Measurements from ENCODE around the gene SCFD2. TPM values are rescaled to one million over a fixed set of nuclear protein-coding genes. Genes with fewer than 3 reads are reported as not detected.

SCFD2 gene
- polyA plus RNA-seq, 3 donors = 5.4 to 9.4 (median 6.7) TPM

GRCh38 chr4:53130896-53131561 lies 234.8 kb downstream of the SCFD2 start:
- H3K27ac Mint-ChIP-seq = no peak overlapping the region
- H3K36me3 Mint-ChIP-seq = peaks cover 4 to 6% of the 10 kb centered on the region in 2 donors
- Histone ChIP-seq H3K9ac (ENCODE audit: insufficient read depth, low read length, poor library complexity, severe bottlenecking) (no peak overlapping the region), H3K9me3 (replicated peaks in 1 of 2; ENCODE audit: control insufficient read depth in 1 of 2, insufficient read depth in 1 of 2, low read length in 2 of 2) (no peaks in the 10 kb centered on the region), H3K36me3 (replicated peaks in 1 of 2; ENCODE audit: control insufficient read depth in 1 of 2, insufficient read depth in 2 of 2, low read length in 2 of 2) (no peaks in the 10 kb centered on the region), H4K20me1 (ENCODE audit: insufficient read depth, low read length) (no peaks in the 10 kb centered on the region), H3K27me3 (ENCODE audit: control insufficient read depth in 2 of 2, insufficient read depth in 2 of 2, low read length in 2 of 2) (no peaks in the 10 kb centered on the region), H3K79me2 (ENCODE audit: insufficient read depth, low read length) (no peaks in the 10 kb centered on the region), H2AFZ (ENCODE audit: insufficient read depth, low read depth, low read length, poor library complexity, severe bottlenecking) (no peak overlapping the region), H3K4me3 (replicated peaks in 1 of 3; ENCODE audit: low read depth in 2 of 3, low read length in 3 of 3) (no peak overlapping the region), H3K4me1 (ENCODE audit: control insufficient read depth in 1 of 2, insufficient read depth in 2 of 2, low read length in 2 of 2) (no peaks in the 10 kb centered on the region), H3K27ac (ENCODE audit: low read depth in 1 of 2, low read length in 2 of 2) (no peak overlapping the region), H3K4me2 (replicated peaks; ENCODE audit: extremely low read depth, low read length, poor library complexity, severe bottlenecking) (no peak overlapping the region)
- DNase-seq = no peak
- H3K4me3 Mint-ChIP-seq = no peak overlapping the region
- intact Hi-C loops (cut with micrococcal nuclease) = no loop called here
- H3K9me3 Mint-ChIP-seq = peaks cover 0 to 2% (median 0%) of the 10 kb centered on the region in 7 donors
- no peak for TF ChIP-seq CTCF (IDR thresholded peaks at IDR 0.05)
- WGBS (ENCODE audit: insufficient coverage) = 100% methylated on average over 3 of the region's 5 CpGs
- H3K27me3 Mint-ChIP-seq (ENCODE audit: low read depth in 3 of 3) = no peaks in the 10 kb centered on the region
- H3K4me1 Mint-ChIP-seq = no peaks in the 10 kb centered on the region

- no peaks in the 10 kb centered on the region for H3K9me3 ChIP-seq (replicated peaks in 1 of 2; ENCODE audit: control insufficient read depth in 1 of 2, insufficient read depth in 1 of 2, low read length in 2 of 2)
- H3K4me1 ChIP-seq (ENCODE audit: control insufficient read depth in 1 of 2, insufficient read depth in 2 of 2, low read length in 2 of 2) = no peaks in the 10 kb centered on the region
- H3K27ac ChIP-seq (ENCODE audit: low read depth in 1 of 2, low read length in 2 of 2) = no peak overlapping the region
- intact Hi-C loops (cut with micrococcal nuclease) = no loop called here
- H3K9ac ChIP-seq (ENCODE audit: insufficient read depth, low read length, poor library complexity, severe bottlenecking) = no peak overlapping the region
- H3K27me3 ChIP-seq (ENCODE audit: control insufficient read depth in 2 of 2, insufficient read depth in 2 of 2, low read length in 2 of 2) = no peaks in the 10 kb centered on the region
- no peak overlapping the region for H3K4me2 ChIP-seq (replicated peaks; ENCODE audit: extremely low read depth, low read length, poor library complexity, severe bottlenecking)
- no peak for TF ChIP-seq CTCF (IDR thresholded peaks at IDR 0.05)
- Mint-ChIP-seq H3K27me3 (ENCODE audit: low read depth in 3 of 3) (no peaks in the 10 kb centered on the region), H3K36me3 (peaks cover 4 to 6% of the 10 kb centered on the region in 2 donors), H3K4me3 (no peak overlapping the region), H3K27ac (no peak overlapping the region), H3K9me3 (peaks cover 0 to 2% (median 0%) of the 10 kb centered on the region in 7 donors), H3K4me1 (no peaks in the 10 kb centered on the region)
- H4K20me1 ChIP-seq (ENCODE audit: insufficient read depth, low read length) = no peaks in the 10 kb centered on the region
- no peaks in the 10 kb centered on the region for H3K36me3 ChIP-seq (replicated peaks in 1 of 2; ENCODE audit: control insufficient read depth in 1 of 2, insufficient read depth in 2 of 2, low read length in 2 of 2)
- no peak for DNase-seq
- WGBS (ENCODE audit: insufficient coverage) = no CpG with 5 or more reads among the region's 2 CpGs
- no peak overlapping the region for H3K4me3 ChIP-seq (replicated peaks in 1 of 3; ENCODE audit: low read depth in 2 of 3, low read length in 3 of 3)
- no peak overlapping the region for H2AFZ ChIP-seq (ENCODE audit: insufficient read depth, low read depth, low read length, poor library complexity, severe bottlenecking)
- H3K79me2 ChIP-seq (ENCODE audit: insufficient read depth, low read length) = no peaks in the 10 kb centered on the region
Observed at GRCh38 chr4:53128706-53129357, 237.0 kb downstream of the SCFD2 start.
